Measurements from ENCODE around the gene CADM3. TPM values are rescaled to one million over a fixed set of nuclear protein-coding genes. Genes with fewer than 3 reads are reported as not detected.

Gene CADM3
- total RNA-seq, 1 donor from 2014 or later: 23.8 TPM

- no peaks in the 10 kb centered on the region for H3K36me3 ChIP-seq
- H3K27ac ChIP-seq: no peak overlapping the region
- DNase-seq (ENCODE audit: extremely low spot score in 2 of 2): no peak
- no peaks in the 10 kb centered on the region for H3K4me1 ChIP-seq
- intact Hi-C loops (cut with DNase I): no loop called here
- no peak overlapping the region for H3K4me3 ChIP-seq
- TF ChIP-seq, protein P1, sequence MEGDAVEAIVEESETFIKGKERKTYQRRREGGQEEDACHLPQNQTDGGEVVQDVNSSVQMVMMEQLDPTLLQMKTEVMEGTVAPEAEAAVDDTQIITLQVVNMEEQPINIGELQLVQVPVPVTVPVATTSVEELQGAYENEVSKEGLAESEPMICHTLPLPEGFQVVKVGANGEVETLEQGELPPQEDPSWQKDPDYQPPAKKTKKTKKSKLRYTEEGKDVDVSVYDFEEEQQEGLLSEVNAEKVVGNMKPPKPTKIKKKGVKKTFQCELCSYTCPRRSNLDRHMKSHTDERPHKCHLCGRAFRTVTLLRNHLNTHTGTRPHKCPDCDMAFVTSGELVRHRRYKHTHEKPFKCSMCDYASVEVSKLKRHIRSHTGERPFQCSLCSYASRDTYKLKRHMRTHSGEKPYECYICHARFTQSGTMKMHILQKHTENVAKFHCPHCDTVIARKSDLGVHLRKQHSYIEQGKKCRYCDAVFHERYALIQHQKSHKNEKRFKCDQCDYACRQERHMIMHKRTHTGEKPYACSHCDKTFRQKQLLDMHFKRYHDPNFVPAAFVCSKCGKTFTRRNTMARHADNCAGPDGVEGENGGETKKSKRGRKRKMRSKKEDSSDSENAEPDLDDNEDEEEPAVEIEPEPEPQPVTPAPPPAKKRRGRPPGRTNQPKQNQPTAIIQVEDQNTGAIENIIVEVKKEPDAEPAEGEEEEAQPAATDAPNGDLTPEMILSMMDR (IDR thresholded peaks at IDR 0.05): no peak
- TF ChIP-seq POLR2AphosphoS5 (IDR thresholded peaks at IDR 0.05; ENCODE audit: insufficient read depth in 1 of 2, low read depth in 1 of 2): no peak
- no peaks in the 10 kb centered on the region for H3K9me3 ChIP-seq
- no peaks in the 10 kb centered on the region for H3K27me3 ChIP-seq
These were observed 50.9 kb downstream of the CADM3 start for GRCh38 chr1:159222075-159222865.

GRCh38 chr1:159223004-159223403 is 51.6 kb downstream of the CADM3 start:
- intact Hi-C loops (cut with DNase I): no loop called here
- H3K27ac ChIP-seq: no peak overlapping the region
- H3K36me3 ChIP-seq: no peaks in the 10 kb centered on the region
- H3K9me3 ChIP-seq: no peaks in the 10 kb centered on the region
- TF ChIP-seq, protein P1 (IDR thresholded peaks at IDR 0.05): no peak
- TF ChIP-seq POLR2A (IDR thresholded peaks at IDR 0.05) (no peak), POLR2AphosphoS5 (IDR thresholded peaks at IDR 0.05; ENCODE audit: insufficient read depth in 1 of 2, low read depth in 1 of 2) (no peak)
- no peaks in the 10 kb centered on the region for H3K4me1 ChIP-seq
- H3K27me3 ChIP-seq: no peaks in the 10 kb centered on the region
- DNase-seq (ENCODE audit: extremely low spot score in 2 of 2): no peak
- no peak overlapping the region for H3K4me3 ChIP-seq

DNA sequence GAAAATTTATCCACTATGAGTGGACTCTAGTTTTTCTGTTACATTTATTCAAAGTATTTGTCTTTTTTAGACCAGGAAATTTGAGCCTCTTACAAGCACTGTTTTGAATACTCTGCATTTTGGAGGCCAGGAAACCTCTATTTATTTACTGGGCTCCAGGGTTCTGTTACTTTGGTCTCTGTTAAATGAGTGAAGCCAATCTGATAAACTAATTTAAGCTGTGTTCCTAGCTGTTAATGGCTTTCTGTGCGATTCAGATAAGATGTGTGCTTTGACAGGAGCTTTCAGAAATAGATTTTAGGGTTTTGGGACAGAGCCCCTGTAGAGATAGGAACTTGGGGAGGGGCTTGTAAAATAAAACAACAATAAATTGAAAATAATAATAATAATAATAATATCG is 57.1 kb downstream of the CADM3 start:
- TF ChIP-seq POLR2A (IDR thresholded peaks at IDR 0.05) (no peak), POLR2AphosphoS5 (IDR thresholded peaks at IDR 0.05; ENCODE audit: insufficient read depth in 1 of 2, low read depth in 1 of 2) (no peak)
- TF ChIP-seq, protein P1 (IDR thresholded peaks at IDR 0.05): no peak
- H3K36me3 ChIP-seq: no peaks in the 10 kb centered on the region
- no peak overlapping the region for H3K27ac ChIP-seq
- no peak for DNase-seq (ENCODE audit: extremely low spot score in 2 of 2)
- H3K4me3 ChIP-seq: no peak overlapping the region
- no peaks in the 10 kb centered on the region for H3K4me1 ChIP-seq
- intact Hi-C loops (cut with DNase I): no loop called here
- no peaks in the 10 kb centered on the region for H3K27me3 ChIP-seq
- no peaks in the 10 kb centered on the region for H3K9me3 ChIP-seq

GRCh38 chr1:159229260-159229885 is 58.0 kb downstream of the CADM3 start:
- DNase-seq (ENCODE audit: extremely low spot score in 2 of 2): no peak
- no peak overlapping the region for H3K4me3 ChIP-seq
- H3K9me3 ChIP-seq: no peaks in the 10 kb centered on the region
- TF ChIP-seq POLR2A (IDR thresholded peaks at IDR 0.05) (no peak), POLR2AphosphoS5 (IDR thresholded peaks at IDR 0.05; ENCODE audit: insufficient read depth in 1 of 2, low read depth in 1 of 2) (no peak)
- TF ChIP-seq, protein P1 (IDR thresholded peaks at IDR 0.05): no peak
- no peak overlapping the region for H3K27ac ChIP-seq
- H3K27me3 ChIP-seq: no peaks in the 10 kb centered on the region
- no peaks in the 10 kb centered on the region for H3K4me1 ChIP-seq
- no peaks in the 10 kb centered on the region for H3K36me3 ChIP-seq
- intact Hi-C loops (cut with DNase I): no loop called here

DNA sequence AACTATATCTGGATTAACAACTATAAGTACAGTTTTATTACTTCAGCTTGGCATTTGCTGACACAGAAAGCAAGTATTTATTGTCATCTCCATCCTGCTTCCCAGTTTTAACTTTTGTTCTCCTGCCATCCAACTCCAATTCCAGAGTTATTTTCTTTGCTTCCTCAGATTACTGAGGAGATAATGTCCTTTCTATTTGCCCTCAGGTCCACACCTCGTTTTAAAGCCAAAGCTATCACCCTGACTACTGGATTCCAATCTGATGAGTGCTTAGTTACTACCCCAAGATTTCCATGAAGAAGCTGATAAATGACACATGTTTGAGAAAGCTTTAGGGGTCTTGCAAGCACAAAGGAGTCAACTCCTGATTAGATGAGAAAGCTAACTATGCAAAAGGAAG is 58.5 kb downstream of the CADM3 start:
- no peak overlapping the region for H3K27ac ChIP-seq
- H3K9me3 ChIP-seq: no peaks in the 10 kb centered on the region
- H3K36me3 ChIP-seq: no peaks in the 10 kb centered on the region
- H3K27me3 ChIP-seq: no peaks in the 10 kb centered on the region
- intact Hi-C loops (cut with DNase I): no loop called here
- DNase-seq (ENCODE audit: extremely low spot score in 2 of 2): no peak
- TF ChIP-seq POLR2AphosphoS5 (IDR thresholded peaks at IDR 0.05; ENCODE audit: insufficient read depth in 1 of 2, low read depth in 1 of 2) (no peak), POLR2A (IDR thresholded peaks at IDR 0.05) (no peak)
- TF ChIP-seq, protein P1 (IDR thresholded peaks at IDR 0.05): no peak
- H3K4me3 ChIP-seq: no peak overlapping the region
- H3K4me1 ChIP-seq: no peaks in the 10 kb centered on the region
